ENCODE data around the gene KHDC1. TPM values are rescaled to one million over a fixed set of nuclear protein-coding genes. Genes with fewer than 3 reads are reported as not detected.
"Not testable (repeated sequence)": the region's sequence is repeated elsewhere in the genome, so short reads cannot be mapped to it uniquely, and the experiment has no call there.

Gene KHDC1
- polyA plus RNA-seq, 1 donor from 2014 or later: 1.5 TPM

DNA sequence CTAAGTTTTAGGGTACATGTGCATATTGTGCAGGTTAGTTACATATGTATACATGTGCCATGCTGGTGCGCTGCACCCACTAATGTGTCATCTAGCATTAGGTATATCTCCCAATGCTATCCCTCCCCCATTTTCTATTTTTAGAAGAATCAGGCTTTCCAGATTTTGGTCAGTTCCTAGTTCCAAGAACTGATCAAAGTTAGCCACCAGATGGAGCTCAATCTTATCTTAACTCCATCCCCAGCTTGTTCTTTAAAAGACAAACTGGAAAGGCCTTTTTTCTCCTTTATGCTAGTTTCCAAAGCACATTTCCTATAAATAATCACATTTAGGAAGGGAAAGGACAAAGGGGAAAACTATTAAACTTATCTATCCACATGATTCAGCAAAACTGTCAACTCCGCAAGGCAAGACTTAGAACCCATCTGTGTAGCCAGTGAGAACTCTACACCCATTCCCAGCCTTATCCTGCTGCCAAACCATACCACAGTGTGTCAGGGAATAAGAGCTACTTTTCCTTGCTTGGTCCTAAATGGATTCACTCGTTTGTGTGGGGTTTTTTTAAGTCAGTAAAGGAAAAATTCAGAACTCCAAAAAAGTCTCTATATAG, 22.8 kb upstream of the KHDC1 start:
- H3K27me3 ChIP-seq (ENCODE audit: insufficient read depth, low read depth, low read length): no peaks in the 10 kb centered on the region
- H3K9me3 ChIP-seq (ENCODE audit: low read length): no peaks in the 10 kb centered on the region
- H3F3A ChIP-seq (ENCODE audit: insufficient read depth, low read length, poor library complexity, severe bottlenecking): no peaks in the 10 kb centered on the region
- TF ChIP-seq, protein P1, sequence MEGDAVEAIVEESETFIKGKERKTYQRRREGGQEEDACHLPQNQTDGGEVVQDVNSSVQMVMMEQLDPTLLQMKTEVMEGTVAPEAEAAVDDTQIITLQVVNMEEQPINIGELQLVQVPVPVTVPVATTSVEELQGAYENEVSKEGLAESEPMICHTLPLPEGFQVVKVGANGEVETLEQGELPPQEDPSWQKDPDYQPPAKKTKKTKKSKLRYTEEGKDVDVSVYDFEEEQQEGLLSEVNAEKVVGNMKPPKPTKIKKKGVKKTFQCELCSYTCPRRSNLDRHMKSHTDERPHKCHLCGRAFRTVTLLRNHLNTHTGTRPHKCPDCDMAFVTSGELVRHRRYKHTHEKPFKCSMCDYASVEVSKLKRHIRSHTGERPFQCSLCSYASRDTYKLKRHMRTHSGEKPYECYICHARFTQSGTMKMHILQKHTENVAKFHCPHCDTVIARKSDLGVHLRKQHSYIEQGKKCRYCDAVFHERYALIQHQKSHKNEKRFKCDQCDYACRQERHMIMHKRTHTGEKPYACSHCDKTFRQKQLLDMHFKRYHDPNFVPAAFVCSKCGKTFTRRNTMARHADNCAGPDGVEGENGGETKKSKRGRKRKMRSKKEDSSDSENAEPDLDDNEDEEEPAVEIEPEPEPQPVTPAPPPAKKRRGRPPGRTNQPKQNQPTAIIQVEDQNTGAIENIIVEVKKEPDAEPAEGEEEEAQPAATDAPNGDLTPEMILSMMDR (IDR thresholded peaks at IDR 0.05; ENCODE audit: poor library complexity, severe bottlenecking): peak; percentile 57
- TF ChIP-seq REST (IDR thresholded peaks at IDR 0.05; ENCODE audit: borderline replicate concordance) (no peak), EZH2 (IDR thresholded peaks at IDR 0.05; ENCODE audit: borderline replicate concordance, insufficient read depth, low read length, poor library complexity, severe bottlenecking) (no peak), SMC3 (conservative IDR thresholded peaks at IDR 0.05; ENCODE audit: poor library complexity) (peak; percentile 64), POLR2AphosphoS5 (IDR thresholded peaks at IDR 0.05) (no peak), RAD21 (conservative IDR thresholded peaks at IDR 0.05) (peak; percentile 51)
- no peak overlapping the region for H3K4me2 ChIP-seq (ENCODE audit: low read length)
- H3K36me3 ChIP-seq (ENCODE audit: insufficient read depth, low read length): no peaks in the 10 kb centered on the region
- H3K9me2 ChIP-seq (ENCODE audit: insufficient read depth, low read length): no peaks in the 10 kb centered on the region
- no peaks in the 10 kb centered on the region for H4K20me1 ChIP-seq (ENCODE audit: insufficient read depth)
- no peak overlapping the region for H2AFZ ChIP-seq (ENCODE audit: low read depth, low read length)
- H3K9ac ChIP-seq (ENCODE audit: low read length): no peak overlapping the region
- H3K79me2 ChIP-seq (replicated peaks; ENCODE audit: insufficient read depth, low read length): no peaks in the 10 kb centered on the region
- H3K27ac ChIP-seq (ENCODE audit: low read length): no peak overlapping the region
- H3K4me3 ChIP-seq (ENCODE audit: low read length): no peak overlapping the region

GRCh38 chr6:73282871-73283270, 19.9 kb upstream of the KHDC1 start:
- Histone ChIP-seq H3K4me2 (ENCODE audit: low read length) (no peak overlapping the region), H3K9me2 (ENCODE audit: insufficient read depth, low read length) (no peaks in the 10 kb centered on the region), H3K27me3 (ENCODE audit: insufficient read depth, low read depth, low read length) (no peaks in the 10 kb centered on the region), H3K9ac (ENCODE audit: low read length) (no peak overlapping the region), H4K20me1 (ENCODE audit: insufficient read depth) (no peaks in the 10 kb centered on the region), H3K36me3 (ENCODE audit: insufficient read depth, low read length) (no peaks in the 10 kb centered on the region), H3K9me3 (ENCODE audit: low read length) (no peaks in the 10 kb centered on the region), H3K27ac (ENCODE audit: low read length) (no peak overlapping the region), H3K4me3 (ENCODE audit: low read length) (no peak overlapping the region), H2AFZ (ENCODE audit: low read depth, low read length) (no peak overlapping the region), H3K79me2 (replicated peaks; ENCODE audit: insufficient read depth, low read length) (no peaks in the 10 kb centered on the region), H3F3A (ENCODE audit: insufficient read depth, low read length, poor library complexity, severe bottlenecking) (no peaks in the 10 kb centered on the region)
- TF ChIP-seq RAD21 (conservative IDR thresholded peaks at IDR 0.05) (no peak), REST (IDR thresholded peaks at IDR 0.05; ENCODE audit: borderline replicate concordance) (no peak), TAF1 (IDR thresholded peaks at IDR 0.05; ENCODE audit: low read depth) (no peak), SMC3 (conservative IDR thresholded peaks at IDR 0.05; ENCODE audit: poor library complexity) (no peak), EP300 (conservative IDR thresholded peaks at IDR 0.05; ENCODE audit: poor library complexity, severe bottlenecking) (no peak), EZH2 (IDR thresholded peaks at IDR 0.05; ENCODE audit: borderline replicate concordance, insufficient read depth, low read length, poor library complexity, severe bottlenecking) (no peak), MXI1 (conservative IDR thresholded peaks at IDR 0.05; ENCODE audit: poor library complexity, severe bottlenecking) (no peak), POLR2AphosphoS5 (IDR thresholded peaks at IDR 0.05) (no peak)
- TF ChIP-seq, protein P1 (IDR thresholded peaks at IDR 0.05; ENCODE audit: poor library complexity, severe bottlenecking): no peak

GRCh38 chr6:73281684-73282083, 18.7 kb upstream of the KHDC1 start:
- not testable (repeated sequence) for H3K9me3 ChIP-seq (ENCODE audit: low read length); H3K4me3 ChIP-seq (ENCODE audit: low read length); H3K9me2 ChIP-seq (ENCODE audit: insufficient read depth, low read length); H3K27me3 ChIP-seq (ENCODE audit: insufficient read depth, low read depth, low read length); H3F3A ChIP-seq (ENCODE audit: insufficient read depth, low read length, poor library complexity, severe bottlenecking); H3K36me3 ChIP-seq (ENCODE audit: insufficient read depth, low read length); H3K9ac ChIP-seq (ENCODE audit: low read length); H3K27ac ChIP-seq (ENCODE audit: low read length); H2AFZ ChIP-seq (ENCODE audit: low read depth, low read length); H4K20me1 ChIP-seq (ENCODE audit: insufficient read depth); H3K4me2 ChIP-seq (ENCODE audit: low read length); H3K79me2 ChIP-seq (replicated peaks; ENCODE audit: insufficient read depth, low read length)

Measured in neural cell (in vitro differentiated cells).